Measurements from ENCODE around the gene LTK.
"Not testable (repeated sequence)": the region's sequence is repeated elsewhere in the genome, so short reads cannot be mapped to it uniquely, and the experiment has no call there.

The LTK gene

GRCh38 chr15:41473418-41473817 lies 40.2 kb downstream of the LTK start:
- no peak for DNase-seq

DNA sequence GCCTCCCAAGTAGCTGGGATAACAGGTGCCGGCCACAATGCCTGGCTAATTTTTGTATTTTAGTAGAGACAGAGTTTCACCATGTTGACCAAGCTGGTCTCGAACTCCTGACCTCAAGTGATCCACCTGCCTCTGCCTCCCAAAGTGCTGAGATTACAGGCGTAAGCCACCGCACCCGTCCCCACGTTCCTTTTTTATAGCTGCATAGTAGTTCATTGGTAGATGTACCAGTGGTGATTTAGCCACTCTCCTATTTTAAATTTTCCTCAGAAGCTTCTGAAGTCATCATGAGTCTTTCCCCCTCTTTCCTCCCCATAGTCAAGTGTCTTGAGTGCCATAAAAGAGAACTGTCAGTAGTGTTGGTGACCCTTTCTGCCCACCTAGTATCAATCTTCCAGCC lies 44.0 kb downstream of the LTK start:
- not testable (repeated sequence) for DNase-seq

DNA sequence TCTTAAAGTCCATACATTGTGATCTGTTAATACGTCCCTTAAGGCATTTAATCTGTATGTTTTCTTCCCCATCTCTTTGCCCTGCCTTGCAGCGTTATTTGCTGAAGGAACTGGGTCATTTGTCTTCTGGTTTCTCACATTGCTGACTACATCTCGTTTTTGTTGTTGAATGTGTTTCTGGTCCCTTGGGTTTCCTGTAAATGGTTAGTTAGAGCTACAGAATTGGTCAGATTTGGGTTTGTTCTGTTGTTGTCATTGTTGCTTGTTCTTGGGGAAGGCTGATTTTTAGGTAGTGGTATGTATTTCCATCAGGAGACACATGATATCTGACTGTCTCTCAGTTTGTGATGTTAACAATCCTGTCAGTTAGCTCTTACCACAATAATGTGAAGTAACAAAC lies 46.9 kb downstream of the LTK start:
- DNase-seq: no peak

- DNase-seq: no peak
Observed at GRCh38 chr15:41465822-41466421, 47.7 kb downstream of the LTK start.

DNA sequence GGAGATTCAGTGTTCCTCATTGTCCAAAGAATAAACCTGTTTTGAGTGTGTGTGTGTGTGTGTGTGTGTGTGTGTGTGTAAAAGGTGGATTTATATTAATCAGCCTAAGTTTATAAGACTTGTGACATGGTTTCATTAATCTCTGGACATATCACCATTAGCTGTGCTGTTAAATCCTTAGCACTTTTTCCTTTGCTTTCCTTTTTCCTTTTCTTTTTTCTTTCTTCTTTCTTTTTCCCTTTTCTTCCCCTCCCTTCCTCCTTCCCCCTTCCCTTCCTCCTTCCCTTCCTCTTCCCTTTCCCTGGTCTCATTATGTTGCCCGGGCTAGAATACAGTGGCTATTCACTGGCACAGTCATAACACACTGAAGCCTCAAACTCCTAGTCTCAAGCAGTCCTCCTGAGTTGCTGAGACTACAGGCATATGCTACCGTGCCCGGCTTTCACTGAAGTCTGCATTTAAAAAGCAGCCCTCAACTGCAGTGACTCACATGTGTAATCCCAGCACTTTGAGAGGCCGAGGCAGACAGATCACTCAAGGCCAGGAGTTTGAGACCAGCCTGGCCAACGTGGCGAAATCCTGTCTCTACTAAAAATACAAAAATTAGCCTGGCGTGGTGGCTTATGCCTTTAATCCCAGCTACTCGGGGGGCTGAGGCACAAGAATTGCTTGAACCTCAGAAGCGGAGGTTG lies 48.6 kb downstream of the LTK start:
- DNase-seq: no peak

- no peak for DNase-seq
Observed at GRCh38 chr15:41462084-41462795, 51.4 kb downstream of the LTK start.

Data from stimulated activated CD4-positive, alpha-beta T cell treated with anti-CD3 and anti-CD28 coated beads, Interleukin-15, amount 100 ng/mL, for 24 hours (primary cell).